ENCODE results near the gene PLXNC1. TPM values are rescaled to one million over a fixed set of nuclear protein-coding genes. Genes with fewer than 3 reads are reported as not detected.

The PLXNC1 gene
- total RNA-seq, 2 experiments from 2014 or later, result 4.0 to 5.6 TPM

DNA sequence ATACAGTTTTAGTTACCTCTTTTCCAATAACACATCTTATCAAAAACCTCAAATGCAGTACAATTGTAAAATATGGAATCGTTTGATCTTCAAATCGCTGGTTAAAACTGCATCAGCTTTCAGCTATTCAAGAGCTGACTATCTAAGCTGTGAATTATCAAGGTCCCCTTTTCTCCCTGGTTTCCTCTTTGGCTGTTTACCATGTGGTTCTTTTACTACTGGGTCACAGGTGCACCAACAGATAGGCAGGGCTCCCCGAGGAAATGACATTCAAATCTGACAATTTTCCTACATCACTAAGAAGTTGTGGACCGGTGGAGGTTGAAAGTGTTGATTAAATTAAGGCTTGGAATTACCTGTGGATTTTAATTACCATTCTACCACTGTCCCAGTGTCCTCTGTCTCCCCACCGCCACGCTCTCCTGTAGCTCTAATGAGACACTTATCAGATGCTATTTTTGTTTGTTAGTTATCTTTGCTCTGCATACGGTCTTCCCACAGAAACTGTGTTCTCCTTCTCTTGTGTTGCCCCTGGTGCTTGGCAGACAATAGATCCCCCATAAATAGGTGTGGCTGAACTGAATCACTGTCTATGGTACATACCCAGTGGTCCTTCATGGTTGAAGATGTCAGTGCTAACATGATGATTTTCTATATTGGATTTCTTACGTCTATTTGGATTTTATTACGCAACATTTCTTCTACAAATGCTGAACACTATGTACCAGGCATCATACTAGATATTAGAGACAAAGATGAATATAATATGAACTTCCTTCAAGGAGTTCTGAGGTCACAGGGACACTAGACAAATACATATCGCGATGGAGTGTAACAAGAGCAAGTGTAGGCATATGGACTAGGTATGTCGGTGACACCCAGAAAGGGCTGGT, 20.9 kb upstream of the PLXNC1 start:
- ChIA-PET CTCF (interaction anchor here (0.9 kb wide), 1 partner anchor 26 kb away, joined by 3 read pairs; no protein-coding TSS in a partner anchor), POLR2A (no interaction called here)

DNA sequence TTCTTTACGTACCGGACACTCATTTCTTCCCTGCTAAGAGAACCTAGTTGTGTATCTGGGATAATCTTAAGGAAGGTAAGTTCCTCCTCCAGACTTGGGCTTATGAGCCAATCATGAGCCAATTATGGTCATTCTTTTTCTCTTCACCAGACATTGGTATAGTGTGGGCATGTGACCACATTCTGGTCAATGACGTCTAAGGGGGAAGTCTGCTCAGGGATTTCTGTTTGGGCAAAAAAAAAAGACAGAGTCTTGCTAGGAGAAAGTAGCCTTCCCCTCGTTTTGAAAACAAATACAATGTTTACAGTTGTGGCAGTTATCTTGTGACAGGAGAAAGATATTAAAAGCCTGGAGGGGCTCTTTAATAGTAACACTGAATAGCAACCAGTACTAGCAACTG, 20.1 kb upstream of the PLXNC1 start:
- ChIA-PET CTCF (no interaction called here), POLR2A (no interaction called here)

DNA sequence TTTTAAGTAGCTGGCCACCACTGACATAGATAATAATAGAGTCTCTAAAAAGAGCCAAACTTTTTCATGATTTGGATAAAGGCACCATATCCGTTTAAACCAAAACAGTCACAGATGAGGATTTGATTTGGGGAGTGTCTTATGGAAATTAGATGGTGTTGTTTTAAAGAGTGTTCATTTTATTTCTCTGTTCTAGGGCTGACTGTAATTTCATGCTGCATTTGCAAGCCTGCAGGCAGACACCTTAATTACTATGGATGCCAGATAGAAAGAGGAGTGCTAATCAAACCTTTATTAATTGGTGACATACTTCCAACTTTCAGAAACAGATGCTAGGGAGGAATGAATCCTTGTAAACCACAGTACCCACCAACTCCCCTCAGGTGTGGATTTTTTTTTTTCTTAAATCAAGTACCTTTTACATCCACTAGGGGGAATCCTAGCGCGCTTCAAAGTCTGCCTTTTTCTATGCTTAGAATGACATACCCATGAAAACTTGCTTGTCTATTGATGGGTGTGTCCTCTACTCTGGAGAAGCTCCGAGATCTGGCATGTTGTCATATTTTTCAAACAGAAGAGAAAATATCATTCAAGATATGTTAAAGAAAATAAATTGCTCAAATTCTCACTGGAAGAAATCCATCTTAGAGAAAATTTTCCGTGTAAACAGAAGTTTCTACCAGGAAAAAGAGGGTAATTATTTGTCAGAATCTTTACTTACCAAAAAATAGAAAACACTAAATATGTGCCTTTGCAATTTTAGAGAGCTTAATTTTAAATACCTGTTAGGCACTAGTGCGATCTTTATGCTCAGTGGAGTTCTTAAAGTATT, 14.2 kb upstream of the PLXNC1 start:
- ChIA-PET CTCF (interaction anchor here (0.7 to 1.7 kb wide), 8 partner anchors 9 to 594 kb away, joined by 3 to 8 read pairs (median 4); no protein-coding TSS in a partner anchor), POLR2A (interaction anchor here (0.7 kb wide), 1 partner anchor 265 kb away, joined by 5 read pairs; no protein-coding TSS in a partner anchor)

DNA sequence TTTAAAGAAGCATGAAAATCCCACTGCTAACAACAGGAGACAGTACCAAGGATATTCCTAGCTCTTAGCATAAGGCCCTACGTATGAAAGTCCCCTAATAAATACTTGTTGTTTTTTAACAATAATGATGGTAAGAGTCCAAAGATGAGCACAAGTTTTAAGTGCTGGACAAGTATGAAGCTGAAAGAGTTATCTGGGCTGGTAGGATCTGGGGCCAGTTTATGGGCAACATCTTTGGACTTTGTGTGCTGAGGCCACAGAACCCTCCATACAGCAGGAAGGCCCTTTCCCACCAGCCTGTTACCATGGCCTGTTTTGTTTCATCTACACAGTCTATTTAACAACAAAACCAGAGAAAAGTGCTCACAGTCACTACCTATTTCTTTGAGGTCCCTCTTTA, 12.5 kb upstream of the PLXNC1 start:
- POLR2A ChIA-PET, result no interaction called here
- CTCF ChIA-PET, result interaction anchor here (1.5 kb wide), 1 partner anchor 299 kb away, joined by 4 read pairs; no protein-coding TSS in a partner anchor

DNA sequence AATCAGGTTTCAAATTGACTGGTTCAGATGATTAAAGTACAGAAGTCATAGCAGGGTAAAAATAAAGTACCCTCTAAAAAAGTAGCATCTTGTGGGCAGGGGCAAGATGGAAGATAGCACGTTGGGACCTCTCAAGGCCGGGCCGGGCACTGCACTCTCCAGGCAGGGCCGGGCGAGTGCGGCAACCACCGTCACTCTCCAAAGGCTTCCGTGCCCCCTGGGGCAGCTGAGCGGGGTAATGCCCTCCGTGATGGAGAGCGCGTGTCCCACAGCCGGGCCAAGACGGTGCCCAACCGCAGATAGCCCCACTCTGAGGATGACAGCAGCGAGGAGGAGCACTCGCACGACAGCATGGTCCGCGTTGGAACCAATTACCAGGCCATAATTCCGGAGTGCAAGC, 8.6 kb upstream of the PLXNC1 start:
- ChIA-PET POLR2A (no interaction called here), CTCF (interaction anchor here (1.1 kb wide), 1 partner anchor 395 kb away, joined by 4 read pairs; no protein-coding TSS in a partner anchor)

DNA sequence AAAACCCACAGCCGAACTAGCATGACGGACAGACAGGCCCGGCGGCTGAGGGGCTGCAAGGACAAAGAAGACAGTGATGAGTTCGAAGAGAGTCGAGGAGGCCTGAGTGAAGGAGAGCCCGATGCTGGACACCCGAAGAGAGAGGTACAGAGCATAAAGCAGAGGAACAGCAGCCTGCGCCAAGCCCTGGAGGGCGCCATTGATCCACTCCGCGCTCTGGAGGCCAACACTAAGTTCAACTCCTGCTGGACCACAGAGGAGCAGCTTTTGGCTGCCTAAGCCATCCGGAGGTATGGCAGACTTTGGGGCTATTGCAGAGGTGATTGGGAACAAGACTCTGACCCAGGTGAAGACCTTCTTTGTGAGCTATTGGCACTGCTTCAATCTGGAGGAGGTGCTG, 7.8 kb upstream of the PLXNC1 start:
- ChIA-PET CTCF (interaction anchor here (0.5 kb wide), 1 partner anchor 891 kb away, joined by 4 read pairs; no protein-coding TSS in a partner anchor), POLR2A (no interaction called here)

DNA sequence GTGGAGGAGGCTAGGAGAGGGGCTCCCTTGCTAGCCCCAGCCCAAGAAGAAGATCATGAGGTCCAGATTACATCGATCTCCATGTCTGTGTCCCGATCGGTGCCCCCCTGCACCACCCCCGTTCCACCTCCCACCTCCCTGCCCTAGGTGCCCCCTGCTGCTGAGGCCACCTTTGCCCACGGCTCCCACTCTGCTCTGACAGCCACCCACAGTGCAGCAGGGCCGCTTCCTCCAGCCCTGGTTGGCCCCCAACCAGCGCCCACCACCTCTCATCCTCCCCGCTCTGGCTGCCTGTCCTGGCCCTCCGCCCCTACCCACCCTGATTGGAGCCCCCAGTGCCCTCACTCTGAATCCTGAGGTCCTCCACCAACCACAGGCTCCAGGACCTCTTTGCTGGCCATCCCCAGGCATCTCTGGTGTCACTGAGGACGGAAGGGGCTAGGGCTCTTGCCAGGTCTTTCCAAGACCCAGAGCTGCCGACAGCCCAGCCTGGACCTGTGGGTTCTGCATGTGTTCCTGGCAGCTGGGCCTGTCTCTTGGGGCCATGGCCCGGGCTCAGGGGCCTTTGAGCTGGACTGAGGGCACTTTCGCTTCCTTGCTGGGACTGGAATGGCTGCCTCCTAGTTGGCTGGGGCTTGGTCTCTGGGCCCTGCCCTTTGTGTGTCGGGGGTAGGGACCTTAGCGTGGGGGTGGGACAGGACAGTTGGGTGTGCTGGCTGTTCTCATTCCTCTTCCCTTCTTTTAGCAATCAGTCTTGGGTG, 7.2 kb upstream of the PLXNC1 start:
- POLR2A ChIA-PET, result no interaction called here
- CTCF ChIA-PET, result no interaction called here

DNA sequence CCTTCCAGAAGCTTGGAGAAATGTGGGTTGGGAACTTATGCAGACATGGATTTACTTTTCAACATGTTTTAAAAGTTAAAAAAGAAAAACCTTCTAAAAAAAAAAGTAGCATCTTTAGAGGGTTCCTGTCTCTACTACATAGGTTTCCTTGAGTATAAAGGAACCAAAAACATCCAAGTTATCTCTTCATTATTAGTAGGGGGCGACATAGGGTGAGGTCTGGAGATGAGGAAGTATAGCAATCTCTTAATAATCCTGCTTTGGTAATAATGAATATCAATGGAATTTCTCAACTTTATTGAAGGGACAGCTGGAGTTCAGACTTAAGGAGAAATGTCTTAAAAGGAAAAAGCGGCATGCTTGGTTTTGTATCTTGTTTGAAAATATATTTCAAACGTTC, 6.5 kb upstream of the PLXNC1 start:
- POLR2A ChIA-PET, result no interaction called here
- CTCF ChIA-PET, result interaction anchor here (0.6 to 0.9 kb wide), 2 partner anchors 388 to 636 kb away, joined by 3 read pairs; no protein-coding TSS in a partner anchor

DNA sequence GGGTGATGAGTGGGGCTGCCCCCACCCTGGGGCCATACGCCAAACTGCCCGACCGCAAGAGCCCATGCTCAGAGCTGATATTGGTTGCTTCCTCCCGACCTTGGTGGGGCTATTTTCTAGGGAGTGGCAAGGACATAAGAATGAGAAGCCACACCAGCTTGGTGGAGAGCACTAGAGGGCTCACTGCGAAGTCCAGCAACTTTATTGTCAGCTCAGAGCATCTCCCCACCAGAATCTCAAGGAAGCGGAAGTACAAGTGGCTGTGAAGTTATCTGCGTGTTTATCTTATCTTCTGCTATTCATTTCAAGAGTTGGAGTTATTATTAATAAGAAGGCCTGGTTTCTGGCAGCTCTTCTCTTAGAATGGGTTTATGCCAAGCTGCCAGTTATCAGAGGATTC, 4.9 kb upstream of the PLXNC1 start:
- POLR2A ChIA-PET, result no interaction called here

DNA sequence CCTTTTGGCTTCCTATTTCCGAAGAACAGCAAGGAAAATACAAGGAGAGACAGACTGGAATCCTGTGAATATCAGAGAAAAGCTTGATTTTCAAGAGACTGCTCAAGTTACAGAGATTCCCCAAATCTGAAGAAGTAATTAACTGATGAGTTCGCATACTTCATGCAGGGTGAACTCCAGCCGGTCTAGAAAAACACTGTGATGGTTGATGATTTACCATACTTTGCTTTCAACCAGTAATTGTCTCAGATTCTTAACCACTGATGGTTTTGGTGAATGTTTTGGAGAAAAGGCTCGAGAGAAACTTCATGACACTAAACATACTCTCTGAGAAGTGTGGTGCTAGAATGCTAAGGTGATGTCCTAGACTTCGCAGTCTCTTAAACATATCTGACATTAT, 4.4 kb upstream of the PLXNC1 start:
- CTCF ChIA-PET, result interaction anchor here (2.1 kb wide), 1 partner anchor 9 kb away, joined by 8 read pairs; no protein-coding TSS in a partner anchor
- POLR2A ChIA-PET, result no interaction called here

More for the DNA sequence above, 4.9 kb upstream of the PLXNC1 start:
- CTCF ChIA-PET, result interaction anchor here (2.1 kb wide), 1 partner anchor 9 kb away, joined by 8 read pairs; no protein-coding TSS in a partner anchor

DNA sequence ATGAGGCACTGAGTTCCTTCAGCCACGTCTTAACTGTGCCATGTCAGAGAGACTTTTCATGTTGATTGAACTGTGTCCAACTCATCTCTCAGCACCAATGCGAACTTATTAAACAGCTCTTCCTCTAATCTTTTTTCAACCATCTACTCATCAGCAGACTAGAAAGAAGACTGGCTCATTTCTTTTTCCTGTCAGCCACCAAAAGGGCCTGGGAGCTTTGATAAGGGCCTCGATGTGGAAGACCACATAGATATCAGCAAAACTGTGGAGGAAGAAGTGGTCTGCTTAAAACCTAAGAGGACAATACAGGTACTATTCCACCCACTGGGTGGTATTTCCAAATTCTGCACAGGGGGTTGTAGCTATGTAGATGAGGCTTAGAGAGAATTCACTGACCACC, 3.6 kb upstream of the PLXNC1 start:
- CTCF ChIA-PET, result interaction anchor here (0.8 to 2.1 kb wide), 2 partner anchors 10 to 292 kb away, joined by 4 to 8 read pairs; no protein-coding TSS in a partner anchor
- POLR2A ChIA-PET, result no interaction called here

DNA sequence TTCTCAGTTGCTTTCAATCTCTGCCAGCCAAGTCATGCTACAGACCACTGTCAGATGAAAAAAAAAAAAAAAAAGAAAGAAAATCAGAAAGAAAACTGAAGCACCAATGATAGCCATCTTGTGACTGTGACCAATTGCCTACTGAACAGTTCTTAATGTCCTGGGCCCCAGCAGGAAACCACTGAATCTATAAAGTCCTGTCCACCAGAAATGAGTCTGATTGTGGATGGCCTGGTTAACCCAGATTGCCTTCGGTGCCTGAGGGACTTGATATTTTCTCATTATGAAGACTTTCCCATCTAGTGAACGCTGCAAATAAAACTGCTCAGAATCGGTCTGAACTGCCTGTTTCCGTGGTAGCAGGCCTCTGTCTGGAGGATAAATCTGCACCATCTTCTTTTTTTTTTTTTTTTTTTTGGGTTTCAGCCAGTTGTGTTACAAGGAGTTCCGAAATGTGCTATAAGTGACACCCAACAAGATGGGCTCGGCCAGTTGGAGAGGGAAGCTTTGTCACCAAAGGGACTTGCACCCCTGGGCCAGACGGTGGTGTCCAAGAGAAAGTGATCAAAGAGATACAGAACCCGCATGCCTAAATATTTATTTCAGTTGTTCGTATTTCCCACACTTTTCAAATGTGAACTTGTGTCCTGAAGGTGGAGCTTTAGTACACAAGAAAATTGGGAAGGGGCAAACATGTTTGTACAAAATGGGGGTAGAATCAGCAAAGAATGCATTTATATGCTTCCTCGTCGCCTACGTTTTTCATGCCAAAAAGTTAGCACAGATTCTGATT, 3.0 kb upstream of the PLXNC1 start:
- CTCF ChIA-PET, result interaction anchor here (0.6 to 2.1 kb wide), 3 partner anchors 11 to 292 kb away, joined by 4 to 8 read pairs (median 4); no protein-coding TSS in a partner anchor
- POLR2A ChIA-PET, result no interaction called here

DNA sequence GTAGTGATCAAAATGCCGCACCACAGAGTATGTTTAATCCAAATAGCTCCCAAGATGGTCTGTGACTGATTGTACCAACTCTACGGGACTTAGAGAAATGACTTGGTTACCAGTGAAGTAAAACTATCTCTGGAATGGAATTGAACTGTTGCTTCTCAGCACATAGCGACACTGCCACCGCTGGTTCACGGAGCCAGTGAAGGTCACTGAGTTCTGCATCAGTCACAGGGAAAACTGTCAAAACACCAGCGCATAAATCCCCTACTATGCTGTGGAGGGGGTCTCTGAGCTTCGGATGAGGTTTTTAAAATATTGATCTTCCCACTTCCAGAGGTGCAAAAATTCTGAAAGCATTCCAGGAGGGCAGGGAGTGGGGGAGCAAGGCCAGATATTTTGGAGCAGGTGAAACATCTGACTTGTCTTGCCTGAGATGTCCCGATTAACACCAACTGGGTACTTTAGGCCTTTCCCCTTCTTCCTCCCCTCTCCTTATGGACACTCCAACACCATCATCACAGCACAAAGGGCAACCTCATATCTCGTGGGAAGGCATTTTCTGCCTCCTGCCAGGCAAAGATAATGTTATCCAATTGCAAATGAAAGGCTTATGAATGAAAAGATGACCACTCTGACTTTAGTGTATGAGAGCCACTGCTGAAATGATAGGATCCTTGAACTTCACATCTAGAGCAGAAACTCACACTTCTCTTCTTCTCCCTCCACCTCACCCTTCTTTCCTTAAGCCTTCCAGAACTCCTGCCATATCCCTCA, 2.0 kb upstream of the PLXNC1 start:
- ChIA-PET CTCF (interaction anchor here (0.6 kb wide), 1 partner anchor 163 kb away, joined by 4 read pairs; no protein-coding TSS in a partner anchor), POLR2A (no interaction called here)

DNA sequence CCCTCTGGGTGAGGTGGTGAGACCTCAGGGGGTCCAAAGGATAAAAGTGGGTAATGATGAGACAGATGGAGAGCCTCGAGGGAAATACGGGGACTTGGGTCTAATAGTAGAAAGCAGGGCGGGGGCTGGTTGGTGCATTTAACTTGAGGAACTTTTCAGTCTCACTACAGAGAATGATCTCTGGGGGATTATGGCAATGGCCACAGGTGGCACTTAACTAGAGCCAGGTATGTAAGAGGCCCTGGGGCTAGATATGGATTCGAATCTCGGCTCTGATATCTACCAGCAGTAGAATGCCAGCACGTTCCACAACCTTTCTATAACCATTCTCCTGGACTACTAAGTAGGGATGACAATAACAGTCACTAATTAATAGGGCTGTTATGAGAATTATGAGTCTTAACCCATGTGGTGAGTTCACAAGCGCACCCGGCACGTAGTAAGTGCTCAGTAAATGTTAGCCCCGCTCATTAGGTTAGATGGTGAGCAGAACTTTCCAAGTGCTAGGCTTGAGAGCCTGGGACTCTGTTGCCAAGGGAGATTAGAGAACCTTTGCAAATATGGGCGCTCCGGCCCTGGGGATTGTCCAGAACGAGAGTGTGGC, 888 bp upstream of the PLXNC1 start:
- ChIA-PET CTCF (no interaction called here), POLR2A (interaction anchor here (0.8 kb wide), 1 partner anchor 115 kb away, joined by 4 read pairs; no protein-coding TSS in a partner anchor)

DNA sequence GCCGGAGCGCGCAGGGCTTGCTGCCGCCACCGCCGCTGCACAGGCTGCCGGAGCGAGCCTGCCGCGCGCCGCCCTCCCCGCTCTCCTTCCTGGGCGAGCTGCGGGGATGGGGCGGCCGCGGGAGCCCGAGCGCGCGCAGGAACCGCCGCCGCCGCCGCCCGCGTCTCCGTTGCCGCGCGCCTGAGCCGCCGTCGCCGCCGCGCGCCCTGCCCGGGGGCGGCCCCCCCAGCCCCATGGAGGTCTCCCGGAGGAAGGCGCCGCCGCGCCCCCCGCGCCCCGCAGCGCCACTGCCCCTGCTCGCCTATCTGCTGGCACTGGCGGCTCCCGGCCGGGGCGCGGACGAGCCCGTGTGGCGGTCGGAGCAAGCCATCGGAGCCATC, 352 bp downstream of the PLXNC1 start:
- POLR2A ChIA-PET, result interaction anchor here (1.4 kb wide), 1 partner anchor 60 kb away, joined by 8 read pairs; no protein-coding TSS in a partner anchor
- CTCF ChIA-PET, result interaction anchor here (0.8 to 1.5 kb wide), 7 partner anchors 12 to 140 kb away, joined by 3 to 6 read pairs (median 4); no protein-coding TSS in a partner anchor

DNA sequence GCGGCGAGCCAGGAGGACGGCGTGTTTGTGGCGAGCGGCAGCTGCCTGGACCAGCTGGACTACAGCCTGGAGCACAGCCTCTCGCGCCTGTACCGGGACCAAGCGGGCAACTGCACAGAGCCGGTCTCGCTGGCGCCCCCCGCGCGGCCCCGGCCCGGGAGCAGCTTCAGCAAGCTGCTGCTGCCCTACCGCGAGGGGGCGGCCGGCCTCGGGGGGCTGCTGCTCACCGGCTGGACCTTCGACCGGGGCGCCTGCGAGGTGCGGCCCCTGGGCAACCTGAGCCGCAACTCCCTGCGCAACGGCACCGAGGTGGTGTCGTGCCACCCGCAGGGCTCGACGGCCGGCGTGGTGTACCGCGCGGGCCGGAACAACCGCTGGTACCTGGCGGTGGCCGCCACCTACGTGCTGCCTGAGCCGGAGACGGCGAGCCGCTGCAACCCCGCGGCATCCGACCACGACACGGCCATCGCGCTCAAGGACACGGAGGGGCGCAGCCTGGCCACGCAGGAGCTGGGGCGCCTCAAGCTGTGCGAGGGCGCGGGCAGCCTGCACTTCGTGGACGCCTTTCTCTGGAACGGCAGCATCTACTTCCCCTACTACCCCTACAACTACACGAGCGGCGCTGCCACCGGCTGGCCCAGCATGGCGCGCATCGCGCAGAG, 873 bp downstream of the PLXNC1 start:
- ChIA-PET POLR2A (interaction anchor here (1.0 to 1.4 kb wide), 2 partner anchors 59 to 121 kb away, joined by 3 to 8 read pairs; no protein-coding TSS in a partner anchor), CTCF (interaction anchor here (0.5 to 1.5 kb wide), 9 partner anchors 12 to 904 kb away, joined by 3 to 6 read pairs (median 4); partner anchors contain the start of gene CEP83)
